Epithelial cell of proximal tubule (primary cell): ENCODE data around the gene C8A. TPM values are rescaled to one million over a fixed set of nuclear protein-coding genes. Genes with fewer than 3 reads are reported as not detected.
A peak's percentile ranks its signal among the peaks of the same experiment; 100 is the strongest.

ENCODE experiments used
- DNase-seq: peaks from one replicate; pipeline ENCODE4 v3.0.0-alpha.2; 2011; ENCODE audit warnings: low read depth
- H3K4me3 ChIP-seq: 2 replicates; pipeline ENCODE4 v1.5.1; 2011; ENCODE audit warnings: low read depth, mild to moderate bottlenecking, low read length
- CTCF ChIP-seq: conservative IDR thresholded peaks from 2 replicates; pipeline ENCODE4 v1.5.1; 2012; ENCODE audit warnings: low read depth, mild to moderate bottlenecking, low read length
- total RNA-seq: library from RNA; depleted of rRNA; stranded (reverse); fragments of >200 nt; gene quantifications from 2 replicates; pipeline ENCODE4 v1.2.3, GENCODE V29; 2015

Gene C8A
- total RNA-seq, 1 donor from 2014 or later = not detected

- no peak for DNase-seq
- H3K4me3 ChIP-seq = no peak overlapping the region
- no peak for TF ChIP-seq CTCF
Observed at GRCh38 chr1:56817716-56818463, 36.7 kb upstream of the C8A start.

- no peak for TF ChIP-seq CTCF
- no peak for DNase-seq
- H3K4me3 ChIP-seq = no peak within 1 kb of the TSS
Observed at GRCh38 chr1:56819387-56819899, 35.2 kb upstream of the C8A start, which contains the start of gene FYB2. Gene FYB2 (minus strand): TSS chr1:56819404. CDS start chr1:56819290, 114 bp downstream.

- TF ChIP-seq CTCF = peak; percentile 100
- no peak for DNase-seq
- H3K4me3 ChIP-seq = no peak overlapping the region
Observed at GRCh38 chr1:56820755-56821461, 33.7 kb upstream of the C8A start.

- DNase-seq = no peak
- no peak for TF ChIP-seq CTCF
- no peak overlapping the region for H3K4me3 ChIP-seq
Observed at GRCh38 chr1:56821462-56821797, 33.2 kb upstream of the C8A start.

- no peak overlapping the region for H3K4me3 ChIP-seq
- no peak for DNase-seq
- TF ChIP-seq CTCF = no peak
Observed at GRCh38 chr1:56824271-56824670, 30.3 kb upstream of the C8A start.

- H3K4me3 ChIP-seq = no peak overlapping the region
- no peak for TF ChIP-seq CTCF
- DNase-seq = no peak
Observed at GRCh38 chr1:56824938-56825337, 29.7 kb upstream of the C8A start.

GRCh38 chr1:56825436-56825835 lies 29.2 kb upstream of the C8A start:
- no peak for DNase-seq
- TF ChIP-seq CTCF = no peak
- H3K4me3 ChIP-seq = no peak overlapping the region
